Body of pancreas (tissue), 4 donors: Measurements from ENCODE around the gene BMPER.

Experiments used
- CTCF ChIP-seq, 7 experiments: fragments of 450-650 bp in 4 of 7; fragments of 200-600 bp in 3 of 7; sonication (generic) in 3 of 7; IDR thresholded peaks; one replicate each; pipeline ENCODE4 v1.5.1; 2016 to 2019; ENCODE audit warnings: antibody characterized with exemption in 7 of 7
- POLR2A ChIP-seq, 3 donors: fragments of 450-650 bp; IDR thresholded peaks; one replicate each; pipeline ENCODE4 v1.6.1; 2016; ENCODE audit warnings: antibody characterized with exemption in 3 of 3, mild to moderate bottlenecking in 2 of 3

GRCh38 chr7:34011696-34012095 is 106.4 kb downstream of the BMPER start:
- TF ChIP-seq CTCF (IDR thresholded peaks at IDR 0.05) (no peak), POLR2A (IDR thresholded peaks at IDR 0.05) (no peak)
